Breast epithelium (tissue), 4 donors: Measurements from ENCODE around the gene MRPL20. TPM values are rescaled to one million over a fixed set of nuclear protein-coding genes. Genes with fewer than 3 reads are reported as not detected.
A peak's percentile ranks its signal among the peaks of the same experiment; 100 is the strongest.

ENCODE experiments used
- DNase-seq, 2 donors: peaks; one replicate each; pipeline ENCODE4 v3.0.0-alpha.2; 2019; ENCODE audit warnings: low spot score in 2 of 2
- H3K27ac ChIP-seq, 2 donors: fragments of 200-600 bp; sonication (generic) in 1 of 2; one replicate each; pipeline ENCODE4 v1.5.1; 2016 to 2019; ENCODE audit warnings: mild to moderate bottlenecking in 1 of 2
- H3K27me3 ChIP-seq, 2 donors: fragments of 200-600 bp; sonication (generic) in 1 of 2; one replicate each; pipeline versions ENCODE4 v1.5.1 to v1.6.0; 2017 to 2019; ENCODE audit warnings: control low read depth in 1 of 2, mild to moderate bottlenecking in 1 of 2
- H3K36me3 ChIP-seq: fragments of 200-600 bp; one replicate; pipeline ENCODE4 v1.5.1; 2019
- H3K4me1 ChIP-seq, 2 donors: fragments of 200-600 bp; sonication (generic); one replicate each; pipeline ENCODE4 v1.5.1; 2016 to 2019; ENCODE audit warnings: control low read depth in 1 of 2
- H3K4me3 ChIP-seq, 3 donors: fragments of 200-600 bp; sonication (generic); 1 replicate in 2 of 3; 2 replicates in 1 of 3; pipeline ENCODE4 v1.5.1; 2016 to 2019; ENCODE audit warnings: mild to moderate bottlenecking in 3 of 3, moderate library complexity in 2 of 3
- H3K9me3 ChIP-seq, 2 donors: fragments of 200-600 bp; sonication (generic) in 1 of 2; one replicate each; pipeline ENCODE4 v1.5.1; 2016 to 2019; ENCODE audit warnings: control low read depth in 1 of 2
- CTCF ChIP-seq, 3 donors: fragments of 450-650 bp; IDR thresholded peaks; one replicate each; pipeline ENCODE4 v1.5.1; 2016 to 2017; ENCODE audit warnings: antibody characterized with exemption in 3 of 3, mild to moderate bottlenecking in 3 of 3, moderate library complexity in 3 of 3
- POLR2A ChIP-seq: fragments of 450-650 bp; IDR thresholded peaks from one replicate; pipeline ENCODE4 v1.6.1; 2016; ENCODE audit warnings: antibody characterized with exemption, mild to moderate bottlenecking, moderate library complexity
- POLR2AphosphoS5 ChIP-seq, 3 donors: sonication (generic); formaldehyde crosslinking; IDR thresholded peaks; one replicate each; pipeline ENCODE4 v1.6.1; 2017; ENCODE audit warnings: antibody characterized with exemption in 3 of 3
- intact Hi-C: fragments of 100-400 bp; cut with DNase I; formaldehyde crosslinking; loops from one replicate; pipeline ENCODE4 v1.15.1; 2023; ENCODE audit warnings: low total_unique reads
- total RNA-seq, 3 donors: library from RNA; depleted of rRNA; stranded (reverse); fragments of >200 nt; gene quantifications; one replicate each; pipeline ENCODE4 v1.1.0, GENCODE V29; 2016

Gene MRPL20
- total RNA-seq, 3 donors from 2014 or later, result 127 to 149 (median 147) TPM

- no peaks in the 10 kb centered on the region for H3K27me3 ChIP-seq
- DNase-seq, result no peak
These were observed 7.1 kb downstream of the MRPL20 start for GRCh38 chr1:1399872-1400575.

DNA sequence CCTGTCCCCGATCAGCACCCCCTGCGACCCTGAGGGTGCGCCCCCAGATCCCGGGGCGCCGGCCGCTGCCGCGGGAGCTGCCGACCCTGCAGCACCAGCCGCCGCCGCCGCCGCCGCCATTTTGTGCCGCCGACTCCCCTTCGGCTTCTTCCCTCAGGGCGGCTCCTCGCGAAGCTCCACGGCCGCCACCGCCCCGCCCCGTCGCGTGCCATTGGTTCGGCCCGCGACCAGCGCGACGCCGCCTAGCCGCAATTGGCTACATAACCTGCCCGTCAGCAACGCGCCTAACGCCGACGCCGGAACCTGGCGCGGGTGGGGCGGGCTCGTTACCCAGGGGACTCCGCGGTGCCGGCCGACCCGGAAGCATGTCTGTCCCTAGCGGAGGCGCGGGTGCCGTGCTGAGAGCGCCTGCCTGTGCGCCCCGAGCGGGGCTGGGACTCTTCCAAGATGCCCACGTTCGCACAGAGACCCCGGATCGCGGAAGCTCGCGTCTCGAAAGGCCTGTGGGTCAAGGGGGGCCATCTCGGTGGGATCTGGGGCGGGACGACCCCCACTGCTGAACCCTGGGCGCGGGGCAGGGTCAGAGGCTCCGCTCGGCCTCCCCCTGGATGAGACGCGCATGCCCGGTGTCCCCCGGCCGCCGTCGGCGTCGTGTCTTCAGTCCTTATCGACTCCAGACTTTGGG is 7.8 kb downstream of the MRPL20 start, which contains the start of gene CCNL2:
Gene CCNL2 (minus strand): TSS at position 149 of the 685 bp plus-strand sequence. CDS start 29 bp downstream, at position 120.
- TF ChIP-seq CTCF (IDR thresholded peaks at IDR 0.05), result peak; percentile 77 to 85 (median 84)
- peak; percentile 76 to 94 (median 88) for TF ChIP-seq POLR2AphosphoS5 (IDR thresholded peaks at IDR 0.05)
- no peak for TF ChIP-seq POLR2A
- no peaks in the 10 kb centered on the region for H3K9me3 ChIP-seq
- peak within 1 kb of the TSS; percentile 94 to 100 (median 99) for H3K4me3 ChIP-seq
- H3K4me1 ChIP-seq, result peaks cover 0 to 18% of the 10 kb centered on the region in 2 donors
- peak; percentile 97 to 99 for DNase-seq
- no peaks in the 10 kb centered on the region for H3K27me3 ChIP-seq
- intact Hi-C loops, result no loop called here
- peaks cover 10% of the 10 kb centered on the region for H3K36me3 ChIP-seq
- H3K27ac ChIP-seq, result peak within 1 kb of the TSS; percentile 82 to 88

More at GRCh38 chr1:1399872-1400575, 7.1 kb downstream of the MRPL20 start:
- intact Hi-C loops, result no loop called here
- TF ChIP-seq POLR2AphosphoS5 (IDR thresholded peaks at IDR 0.05), result no peak
- no peak for TF ChIP-seq POLR2A
- no peak for TF ChIP-seq CTCF (IDR thresholded peaks at IDR 0.05)
- Histone ChIP-seq H3K4me3 (peak overlapping the region; percentile 94 to 100 (median 99)), H3K27ac (peak overlapping the region; percentile 82 to 88), H3K4me1 (peaks cover 0 to 18% of the 10 kb centered on the region in 2 donors), H3K36me3 (peaks cover 8% of the 10 kb centered on the region), H3K9me3 (no peaks in the 10 kb centered on the region)

GRCh38 chr1:1398677-1399186 is 8.4 kb downstream of the MRPL20 start:
- no peaks in the 10 kb centered on the region for H3K27me3 ChIP-seq
- no peaks in the 10 kb centered on the region for H3K9me3 ChIP-seq
- no peak for DNase-seq
- peak overlapping the region; percentile 82 to 88 for H3K27ac ChIP-seq
- peak overlapping the region; percentile 94 to 100 (median 99) for H3K4me3 ChIP-seq
- TF ChIP-seq POLR2A (no peak), POLR2AphosphoS5 (IDR thresholded peaks at IDR 0.05) (no peak), CTCF (IDR thresholded peaks at IDR 0.05) (no peak)
- intact Hi-C loops, result no loop called here
- peaks cover 10% of the 10 kb centered on the region for H3K36me3 ChIP-seq
- H3K4me1 ChIP-seq, result peaks cover 0 to 18% of the 10 kb centered on the region in 2 donors

GRCh38 chr1:1397839-1398523 is 9.1 kb downstream of the MRPL20 start:
- Histone ChIP-seq H3K36me3 (peaks cover 10% of the 10 kb centered on the region), H3K27ac (peak overlapping the region in 1 of 2 donors; percentile 82), H3K9me3 (no peaks in the 10 kb centered on the region), H3K4me3 (peak overlapping the region; percentile 94 to 100 (median 99)), H3K27me3 (no peaks in the 10 kb centered on the region), H3K4me1 (peaks cover 0 to 18% of the 10 kb centered on the region in 2 donors)
- TF ChIP-seq POLR2A, result no peak
- no peak for TF ChIP-seq CTCF (IDR thresholded peaks at IDR 0.05)
- no peak for TF ChIP-seq POLR2AphosphoS5 (IDR thresholded peaks at IDR 0.05)
- DNase-seq, result no peak
- intact Hi-C loops, result no loop called here
